GM19395 (cell line): Measurements from ENCODE around the gene OGFOD1.
"Not testable (repeated sequence)": the region's sequence is repeated elsewhere in the genome, so short reads cannot be mapped to it uniquely, and the experiment has no call there.

Experiments used
- ATAC-seq: cut with Tn5 transposase; IDR thresholded peaks from one replicate; pipeline ENCODE4 v1.9.1; 2021; ENCODE audit warnings: mild to moderate bottlenecking, moderate library complexity; ENCODE audit not compliant: unreplicated experiment

The OGFOD1 gene

GRCh38 chr16:56479469-56479868, 28.1 kb downstream of the OGFOD1 start:
- no peak for ATAC-seq

GRCh38 chr16:56480776-56481467, 29.6 kb downstream of the OGFOD1 start:
- ATAC-seq: no peak

GRCh38 chr16:56481468-56482122, 30.2 kb downstream of the OGFOD1 start:
- ATAC-seq: no peak

DNA sequence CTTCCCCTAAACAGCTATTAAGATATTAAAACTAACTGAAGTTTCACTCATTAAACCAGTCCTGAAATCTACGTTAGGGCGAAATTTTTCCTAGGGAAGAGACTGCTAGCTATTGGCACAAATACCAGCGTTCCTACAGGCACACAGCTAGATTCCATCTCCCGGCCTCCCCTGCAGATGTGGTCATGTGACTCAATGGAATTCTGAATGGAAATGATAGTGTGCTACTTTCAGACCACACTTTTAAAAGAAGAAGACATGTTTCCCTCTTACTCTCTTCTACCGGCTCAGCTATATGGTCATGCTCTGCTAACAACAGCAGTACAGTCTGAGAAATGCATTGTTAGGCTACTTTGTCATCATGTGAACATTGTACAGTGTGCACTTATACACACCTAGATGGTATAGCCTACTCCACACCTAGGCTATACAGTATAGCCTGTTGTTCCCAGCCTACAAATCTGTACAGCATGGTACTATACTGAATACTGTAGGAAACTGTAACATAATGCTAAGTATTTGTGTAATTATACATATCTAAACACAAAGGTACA, 31.4 kb downstream of the OGFOD1 start:
- ATAC-seq: no peak

- no peak for ATAC-seq
Measured at GRCh38 chr16:56483394-56483793, 32.0 kb downstream of the OGFOD1 start.

DNA sequence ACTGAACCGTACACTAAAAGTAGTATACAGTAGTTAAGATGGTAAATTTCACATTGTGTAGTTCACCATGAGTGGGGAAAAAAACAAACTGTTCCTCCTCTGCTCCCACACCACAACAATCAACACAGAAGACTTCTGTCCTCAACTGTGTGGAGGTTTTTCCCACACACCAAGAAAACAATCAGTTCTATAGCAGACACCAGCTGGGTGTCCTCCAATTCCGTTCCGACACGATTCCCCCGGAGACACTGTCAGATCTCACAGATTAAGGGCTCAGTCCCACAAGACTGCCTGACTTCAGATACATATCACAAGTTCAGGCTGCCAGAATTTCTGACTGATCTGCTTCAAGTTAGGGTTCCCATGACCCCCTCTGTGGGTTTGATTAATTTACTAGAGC, 36.7 kb downstream of the OGFOD1 start:
- no peak for ATAC-seq

DNA sequence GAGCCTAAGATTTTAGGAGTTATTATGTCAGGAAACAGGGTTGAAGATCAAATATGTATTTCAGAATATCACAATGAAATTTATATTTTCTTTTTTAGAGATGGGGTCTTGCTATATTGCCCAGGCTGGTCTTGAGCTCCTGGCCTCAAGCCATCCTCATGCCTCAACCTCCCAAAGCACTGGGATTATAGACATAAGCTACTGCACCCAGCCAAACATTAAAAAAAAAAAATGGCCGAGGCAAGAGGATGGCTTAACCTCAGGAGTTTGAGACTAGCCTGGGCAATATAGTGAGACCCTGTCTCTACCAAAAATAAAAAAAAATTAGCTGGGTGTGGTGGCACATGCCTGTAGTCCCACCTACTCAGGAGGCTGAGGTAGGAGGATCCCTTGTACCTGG, 37.5 kb downstream of the OGFOD1 start:
- not testable (repeated sequence) for ATAC-seq

DNA sequence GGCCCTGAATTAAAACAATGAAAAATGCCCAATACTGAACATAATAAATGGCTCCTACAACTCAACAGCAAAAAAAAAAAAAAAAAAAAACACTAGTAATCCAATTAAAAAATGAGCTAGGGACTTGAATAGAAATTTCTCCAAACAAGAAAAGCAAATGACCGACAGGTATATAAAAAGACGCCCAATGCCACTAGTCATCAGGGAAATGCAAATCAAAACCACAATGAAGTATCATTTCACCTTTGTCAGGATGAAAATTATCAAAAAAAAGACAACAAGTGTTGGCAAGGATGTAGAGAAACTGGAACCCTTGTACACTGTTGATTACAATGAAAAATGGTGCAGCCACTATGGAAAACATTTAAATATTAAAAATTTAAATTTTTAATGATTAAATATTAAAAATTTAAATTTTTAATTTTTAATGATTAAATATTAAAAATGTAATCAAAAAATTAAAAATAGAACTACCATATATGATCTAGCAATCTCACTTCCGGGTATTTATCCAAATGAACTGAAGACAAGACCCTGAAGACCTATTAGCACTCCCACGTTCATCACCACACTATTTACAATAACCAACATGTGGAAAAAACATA, 40.4 kb downstream of the OGFOD1 start:
- ATAC-seq: no peak

- ATAC-seq: no peak
Measured at GRCh38 chr16:56493126-56493525, 41.8 kb downstream of the OGFOD1 start.

DNA sequence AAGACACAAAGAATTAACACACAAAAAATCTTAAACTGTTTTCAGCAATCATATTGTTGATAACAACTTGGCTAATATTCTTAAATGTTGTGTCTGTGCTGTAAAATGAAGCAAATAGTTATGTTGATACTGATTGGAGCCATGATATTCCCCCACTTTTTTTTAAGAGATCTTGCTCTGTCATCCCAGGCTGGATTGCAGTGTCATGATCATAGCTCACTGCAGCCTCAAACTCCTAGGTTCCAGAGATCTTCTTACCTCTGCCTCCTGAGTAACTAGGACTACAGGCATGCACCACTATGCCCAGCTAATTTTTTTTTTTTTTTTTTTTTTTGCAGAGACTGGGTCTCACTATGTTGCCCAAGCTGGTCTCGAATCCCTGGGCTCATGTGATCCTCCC, 42.5 kb downstream of the OGFOD1 start:
- ATAC-seq: no peak

DNA sequence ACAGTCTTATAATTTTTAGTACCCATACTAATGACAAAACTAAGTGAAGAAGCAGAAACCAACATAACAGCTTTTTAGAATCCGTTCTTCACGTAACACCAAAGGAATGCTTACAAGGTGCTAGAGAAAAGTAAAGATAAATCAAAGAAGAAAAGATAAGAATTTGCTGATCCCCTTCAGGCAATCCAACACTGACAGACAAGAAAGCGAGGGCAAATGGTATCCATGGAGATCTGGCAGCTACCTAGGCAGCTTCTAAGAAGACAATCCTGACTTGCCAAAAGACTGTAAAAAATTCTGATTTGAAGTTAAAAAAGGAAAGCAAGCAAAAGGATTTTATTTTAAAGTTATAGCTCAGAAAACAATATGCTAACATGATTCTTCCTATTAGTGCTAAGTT, 53.8 kb downstream of the OGFOD1 start:
- no peak for ATAC-seq

DNA sequence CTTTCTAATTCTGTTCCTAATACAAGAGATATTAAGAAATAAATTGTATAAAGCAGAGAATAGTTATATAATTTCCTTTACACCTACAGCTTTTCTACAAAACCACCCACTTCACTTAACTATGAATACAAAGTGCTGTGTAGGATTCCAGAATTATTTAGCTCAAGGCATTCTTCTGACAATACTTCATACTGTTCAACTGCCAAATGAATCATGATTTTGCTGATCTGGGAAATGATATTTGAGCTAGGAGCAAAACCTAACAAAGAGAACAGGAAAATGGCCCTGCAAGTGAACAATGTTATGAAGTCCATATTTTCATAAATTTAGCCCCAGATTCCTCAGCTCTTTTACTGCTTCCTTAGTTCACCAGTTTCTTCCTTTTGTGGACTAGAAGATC, 55.6 kb downstream of the OGFOD1 start:
- ATAC-seq: no peak

DNA sequence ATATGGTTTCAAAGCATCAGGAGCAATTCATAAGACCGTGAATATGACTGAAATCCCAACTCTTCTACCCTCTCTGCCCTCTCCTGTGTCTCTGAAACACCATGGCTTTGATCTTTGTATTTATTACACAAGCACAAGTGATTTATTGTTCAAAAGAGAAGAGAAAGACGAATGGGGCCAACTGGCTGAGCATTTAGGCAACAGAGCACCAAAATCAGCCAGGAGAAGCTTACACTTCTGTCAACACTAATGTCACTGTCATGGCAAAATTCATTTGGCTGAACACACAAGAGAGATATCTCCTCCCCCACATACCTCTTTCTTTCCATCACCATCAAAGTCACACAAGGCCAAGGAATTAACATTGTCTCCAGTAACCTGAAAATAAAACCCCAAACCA, 59.2 kb downstream of the OGFOD1 start:
- no peak for ATAC-seq

DNA sequence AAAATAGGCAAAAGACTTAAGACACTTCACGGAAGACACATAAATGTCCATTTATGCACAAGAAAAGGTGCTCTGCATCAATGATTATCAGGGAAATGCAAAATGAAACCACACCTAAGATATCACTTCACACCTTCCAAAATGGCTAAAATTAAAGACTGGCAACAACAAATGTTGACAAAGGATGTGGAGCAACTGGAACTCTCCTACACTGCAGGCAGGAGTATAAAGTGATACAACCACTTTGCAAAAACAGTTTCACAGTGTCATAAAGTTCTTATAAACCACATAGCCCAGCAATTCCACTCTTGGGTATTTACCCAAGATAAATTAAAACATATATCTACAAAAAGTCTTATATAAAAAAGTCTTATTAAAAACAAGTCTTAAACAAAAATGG, 60.7 kb downstream of the OGFOD1 start:
- ATAC-seq: no peak

- no peak for ATAC-seq
Measured at GRCh38 chr16:56513091-56513490, 61.7 kb downstream of the OGFOD1 start.

- ATAC-seq: no peak
Measured at GRCh38 chr16:56513972-56514371, 62.6 kb downstream of the OGFOD1 start.

GRCh38 chr16:56514845-56515244, 63.5 kb downstream of the OGFOD1 start:
- ATAC-seq: no peak

DNA sequence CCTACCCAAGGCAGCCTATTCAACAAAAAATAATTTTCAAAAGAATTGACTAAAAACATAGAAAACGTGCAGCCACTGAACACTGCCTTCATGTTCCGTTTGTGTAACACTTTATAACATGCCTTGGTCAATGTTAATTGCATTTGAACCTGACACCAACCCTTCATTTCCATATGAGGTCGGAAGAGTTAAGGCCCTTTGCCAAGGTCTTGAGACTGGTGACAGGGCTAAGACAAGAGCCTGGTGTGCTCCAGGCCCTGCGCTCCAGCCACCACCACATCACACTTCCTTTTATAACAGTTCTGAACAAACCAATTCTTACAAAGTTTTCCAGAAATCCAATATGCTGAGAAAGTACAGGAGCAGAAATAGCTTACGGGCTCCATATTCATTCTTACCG, 64.3 kb downstream of the OGFOD1 start:
- no peak for ATAC-seq

GRCh38 chr16:56517206-56517605, 65.9 kb downstream of the OGFOD1 start:
- no peak for ATAC-seq

DNA sequence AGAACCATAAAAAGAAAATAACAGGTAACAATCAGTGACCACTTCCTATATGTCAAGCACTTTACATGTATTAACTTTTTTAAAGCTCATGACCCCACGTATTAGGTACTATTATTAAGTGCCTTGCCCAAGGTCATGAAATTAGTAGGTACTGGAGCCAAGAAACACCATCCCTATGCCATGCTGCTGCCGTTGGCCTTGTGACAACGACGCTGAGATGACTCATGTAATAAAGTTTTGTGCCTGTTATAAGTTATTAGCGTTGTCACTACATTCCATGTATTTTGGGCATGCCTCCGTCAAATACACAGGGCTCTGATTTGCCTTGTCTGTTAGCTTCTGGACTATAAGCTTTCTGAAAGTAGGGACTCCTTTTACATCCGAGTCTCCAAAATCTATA, 67.1 kb downstream of the OGFOD1 start:
- ATAC-seq: no peak

DNA sequence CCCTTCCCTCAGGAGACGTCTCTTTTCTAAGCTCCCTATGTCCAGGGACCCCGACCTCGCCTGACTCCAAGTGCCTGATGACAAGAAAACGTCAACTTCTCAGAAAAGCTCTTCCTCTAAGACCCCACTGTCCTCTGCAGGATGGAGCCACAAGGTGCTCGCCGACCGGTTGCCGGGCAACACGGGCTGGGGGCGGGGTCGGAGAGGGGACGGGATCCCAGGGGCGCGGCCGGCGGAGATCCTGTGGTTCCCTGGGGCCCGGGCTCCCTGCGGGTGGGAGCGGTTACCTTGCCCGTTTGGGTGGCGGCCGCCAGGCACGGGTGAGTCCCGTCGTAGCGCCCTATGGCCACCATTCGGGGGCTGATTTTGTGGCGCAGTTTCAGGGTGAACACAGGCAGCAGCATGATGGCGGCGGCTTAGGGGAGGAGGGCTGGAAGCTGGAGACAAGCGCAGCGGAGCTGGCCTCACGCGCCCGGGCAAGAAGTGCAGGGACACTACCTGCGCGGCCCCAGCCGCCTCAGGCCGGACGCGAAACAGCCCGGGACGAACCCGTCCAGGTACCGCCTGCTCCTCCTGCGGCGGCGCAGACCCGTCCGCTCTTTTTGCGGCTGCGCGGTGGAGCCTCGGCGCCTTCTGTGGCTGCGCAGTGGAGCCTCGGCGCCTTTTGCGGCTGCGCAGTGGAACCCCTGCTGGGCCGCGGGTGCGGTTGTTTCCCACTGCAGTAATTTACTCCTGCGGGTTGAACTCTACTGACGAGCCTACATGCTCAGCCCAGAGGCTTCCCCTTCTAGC, 68.3 kb downstream of the OGFOD1 start, which contains the start of gene BBS2:
Gene BBS2, minus strand, starts transcription at position 566 of the 792 bp plus-strand sequence. Its CDS starts 162 bp downstream, at position 404.
- peak; percentile 87 for ATAC-seq
